GM21526 (cell line): ENCODE data around the gene MZT2B.
A peak's percentile ranks its signal among the peaks of the same experiment; 100 is the strongest.
"Not testable (repeated sequence)": the region's sequence is repeated elsewhere in the genome, so short reads cannot be mapped to it uniquely, and the experiment has no call there.

Experiments used
- ATAC-seq: cut with Tn5 transposase; IDR thresholded peaks from one replicate; pipeline ENCODE4 v1.9.1; 2021; ENCODE audit warnings: moderate library complexity; ENCODE audit not compliant: unreplicated experiment, low FRiP score

The MZT2B gene

GRCh38 chr2:130152136-130152815 lies 29.8 kb upstream of the MZT2B start:
- ATAC-seq, result not testable (repeated sequence)

- ATAC-seq, result no peak
Measured at GRCh38 chr2:130152816-130153595, 29.1 kb upstream of the MZT2B start.

- ATAC-seq, result not testable (repeated sequence)
Measured at GRCh38 chr2:130153721-130154422, 28.2 kb upstream of the MZT2B start.

GRCh38 chr2:130154423-130154770 lies 27.7 kb upstream of the MZT2B start:
- not testable (repeated sequence) for ATAC-seq

GRCh38 chr2:130154773-130155765 lies 27.0 kb upstream of the MZT2B start:
- no peak for ATAC-seq

GRCh38 chr2:130155956-130156623 lies 26.0 kb upstream of the MZT2B start:
- not testable (repeated sequence) for ATAC-seq

GRCh38 chr2:130156624-130157004 lies 25.4 kb upstream of the MZT2B start:
- ATAC-seq, result no peak

- ATAC-seq, result peak; percentile 28
Measured at GRCh38 chr2:130157354-130157753, 24.7 kb upstream of the MZT2B start.

GRCh38 chr2:130157825-130158514 lies 24.1 kb upstream of the MZT2B start:
- ATAC-seq, result peak; percentile 57

- no peak for ATAC-seq
Measured at GRCh38 chr2:130158631-130159030, 23.4 kb upstream of the MZT2B start.

- not testable (repeated sequence) for ATAC-seq
Measured at GRCh38 chr2:130159376-130159775, 22.7 kb upstream of the MZT2B start.

- no peak for ATAC-seq
Measured at GRCh38 chr2:130160131-130160530, 21.9 kb upstream of the MZT2B start.

GRCh38 chr2:130160838-130161705 lies 21.0 kb upstream of the MZT2B start:
- not testable (repeated sequence) for ATAC-seq

- not testable (repeated sequence) for ATAC-seq
Measured at GRCh38 chr2:130162486-130162885, 19.6 kb upstream of the MZT2B start.

GRCh38 chr2:130162968-130163367 lies 19.1 kb upstream of the MZT2B start:
- no peak for ATAC-seq

- ATAC-seq, result no peak
Measured at GRCh38 chr2:130165293-130166016, 16.6 kb upstream of the MZT2B start.

GRCh38 chr2:130166611-130167010 lies 15.5 kb upstream of the MZT2B start:
- ATAC-seq, result not testable (repeated sequence)
